ENCODE measurements around the gene TRMT61A. TPM values are rescaled to one million over a fixed set of nuclear protein-coding genes. Genes with fewer than 3 reads are reported as not detected.

Gene TRMT61A
- total RNA-seq, 1 experiment from 2014 or later = 14.9 TPM

DNA sequence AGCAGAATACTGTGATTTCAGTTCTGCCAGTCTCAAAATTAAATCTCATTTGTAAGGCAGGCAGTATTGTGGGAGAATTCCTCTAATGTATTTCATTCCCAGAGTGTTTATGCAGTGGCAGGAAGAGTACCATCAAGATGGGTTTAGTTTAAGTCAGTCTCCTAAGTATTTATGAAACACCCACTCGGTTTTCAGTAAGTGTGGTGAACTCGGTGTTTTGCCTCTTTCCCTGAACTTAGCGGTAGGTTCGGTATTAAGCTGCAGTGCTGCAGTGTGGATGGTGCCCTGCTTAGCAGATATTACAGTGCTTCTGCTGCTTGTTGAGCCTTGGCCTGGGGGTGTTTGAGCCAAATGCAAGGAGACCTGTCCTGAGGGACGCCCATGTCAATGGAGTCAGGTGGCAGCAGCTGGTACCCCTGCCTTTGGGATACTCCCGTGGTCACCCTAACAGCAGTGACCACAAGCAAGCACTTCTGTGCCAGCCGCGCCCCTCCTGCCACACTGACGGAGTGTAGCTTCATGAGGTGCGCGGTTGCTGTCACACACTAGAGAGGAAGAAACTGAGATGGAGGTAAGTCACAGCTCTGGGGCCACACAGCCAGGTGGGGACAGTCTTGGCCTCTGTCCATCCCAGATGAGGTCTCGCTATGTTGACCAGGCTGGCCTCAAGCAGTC, 49.5 kb downstream of the TRMT61A start:
- TF ChIP-seq SRF (IDR thresholded peaks at IDR 0.05; ENCODE audit: low read depth) (no peak), EZH2 (IDR thresholded peaks at IDR 0.05) (no peak), YY1 (IDR thresholded peaks at IDR 0.05; ENCODE audit: extremely low read depth, insufficient replicate concordance, low read depth, low read length) (no peak), RAD21 (IDR thresholded peaks at IDR 0.05; ENCODE audit: low read depth) (no peak)
- TF ChIP-seq, protein P1, sequence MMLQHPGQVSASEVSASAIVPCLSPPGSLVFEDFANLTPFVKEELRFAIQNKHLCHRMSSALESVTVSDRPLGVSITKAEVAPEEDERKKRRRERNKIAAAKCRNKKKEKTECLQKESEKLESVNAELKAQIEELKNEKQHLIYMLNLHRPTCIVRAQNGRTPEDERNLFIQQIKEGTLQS (IDR thresholded peaks at IDR 0.05) = no peak
- TF ChIP-seq, protein P2, sequence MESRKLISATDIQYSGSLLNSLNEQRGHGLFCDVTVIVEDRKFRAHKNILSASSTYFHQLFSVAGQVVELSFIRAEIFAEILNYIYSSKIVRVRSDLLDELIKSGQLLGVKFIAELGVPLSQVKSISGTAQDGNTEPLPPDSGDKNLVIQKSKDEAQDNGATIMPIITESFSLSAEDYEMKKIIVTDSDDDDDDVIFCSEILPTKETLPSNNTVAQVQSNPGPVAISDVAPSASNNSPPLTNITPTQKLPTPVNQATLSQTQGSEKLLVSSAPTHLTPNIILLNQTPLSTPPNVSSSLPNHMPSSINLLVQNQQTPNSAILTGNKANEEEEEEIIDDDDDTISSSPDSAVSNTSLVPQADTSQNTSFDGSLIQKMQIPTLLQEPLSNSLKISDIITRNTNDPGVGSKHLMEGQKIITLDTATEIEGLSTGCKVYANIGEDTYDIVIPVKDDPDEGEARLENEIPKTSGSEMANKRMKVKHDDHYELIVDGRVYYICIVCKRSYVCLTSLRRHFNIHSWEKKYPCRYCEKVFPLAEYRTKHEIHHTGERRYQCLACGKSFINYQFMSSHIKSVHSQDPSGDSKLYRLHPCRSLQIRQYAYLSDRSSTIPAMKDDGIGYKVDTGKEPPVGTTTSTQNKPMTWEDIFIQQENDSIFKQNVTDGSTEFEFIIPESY (IDR thresholded peaks at IDR 0.05; ENCODE audit: extremely low read depth, insufficient replicate concordance, low read length) = no peak
- TF ChIP-seq, protein P3, sequence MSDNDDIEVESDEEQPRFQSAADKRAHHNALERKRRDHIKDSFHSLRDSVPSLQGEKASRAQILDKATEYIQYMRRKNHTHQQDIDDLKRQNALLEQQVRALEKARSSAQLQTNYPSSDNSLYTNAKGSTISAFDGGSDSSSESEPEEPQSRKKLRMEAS (IDR thresholded peaks at IDR 0.05) = no peak
- no peaks in the 10 kb centered on the region for H3K27me3 ChIP-seq (ENCODE audit: insufficient read depth, low read length)
- H3K9me2 ChIP-seq (ENCODE audit: insufficient read depth) = no peaks in the 10 kb centered on the region
- ChIA-PET POLR2A (no interaction called here), RAD21 (ENCODE audit: low non-redundant PET in 1 of 2, low total read pairs in 2 of 2, uncharacterized antibody in 2 of 2, unreplicated experiment in 2 of 2) (no interaction called here), CTCF (no interaction called here)
- H2AFZ ChIP-seq (ENCODE audit: low read depth, low read length, poor library complexity, severe bottlenecking) = no peak overlapping the region
- peaks cover 3 to 6% of the 10 kb centered on the region in 2 experiments; a peak in 2 of 4 replicates for H3K36me3 ChIP-seq (ENCODE audit: control insufficient read depth in 1 of 2, insufficient read depth in 2 of 2, low read length in 2 of 2)
- H3K4me2 ChIP-seq (ENCODE audit: low read length) = no peak overlapping the region
- H3K79me2 ChIP-seq (ENCODE audit: insufficient read depth, low read length) = peaks cover 18% of the 10 kb centered on the region; the same call in 1 of the 2 replicates
- no peak overlapping the region for H3K4me3 ChIP-seq (replicated peaks in 1 of 2; ENCODE audit: low read depth in 1 of 2, low read length in 2 of 2)
- no peaks in the 10 kb centered on the region for H4K20me1 ChIP-seq (ENCODE audit: insufficient read depth)
- intact Hi-C loops (cut with micrococcal nuclease) = loop anchor here (10.0 kb wide), 1 partner anchor 326 kb away; no protein-coding TSS in a partner anchor
- no peaks in the 10 kb centered on the region for H3K9me3 ChIP-seq (ENCODE audit: control insufficient read depth in 1 of 2, insufficient read depth in 1 of 2, low read depth in 1 of 2, low read length in 2 of 2)
- DNase-seq (ENCODE audit: low read depth, low spot score) (no peak), ATAC-seq (no peak)
- no peak overlapping the region for H3K27ac ChIP-seq (ENCODE audit: low read depth, low read length)
- peaks cover 23 to 27% of the 10 kb centered on the region in 2 experiments for H3K4me1 ChIP-seq (ENCODE audit: control insufficient read depth in 1 of 2, insufficient read depth in 2 of 2, low read length in 2 of 2)
- BruUV-seq (replicated peaks) = no TSS peak
- H3K9ac ChIP-seq (ENCODE audit: low read length) = no peak overlapping the region
